ENCODE data around the gene REXO2. TPM values are rescaled to one million over a fixed set of nuclear protein-coding genes. Genes with fewer than 3 reads are reported as not detected.

Gene REXO2
- polyA plus RNA-seq, 12 donors = 42.4 to 90.9 (median 61.8) TPM; not detected in 1

Other genes starting within 250 kb of the REXO2 start
- 10 to 100 TPM in 11 of 12 donors, not detected in 1; 16.8 to 96.1 (median 45.8) TPM for gene NNMT, start 143.1 kb upstream of the REXO2 start, polyA plus RNA-seq (ENCODE audit: insufficient read length in 12 of 12)
- gene C11orf71, start 39.0 kb upstream of the REXO2 start, polyA plus RNA-seq (ENCODE audit: insufficient read length in 12 of 12) = 10 to 100 TPM in 5 of 12 donors, 1 to 10 TPM in 6, not detected in 1; 8.1 to 14.5 (median 9.4) TPM
- gene RBM7, start 38.8 kb upstream of the REXO2 start, polyA plus RNA-seq (ENCODE audit: insufficient read length in 12 of 12) = 10 to 100 TPM in 11 of 12 donors, not detected in 1; 23.7 to 50.0 (median 32.4) TPM
- gene NXPE1, start 120.4 kb downstream of the REXO2 start, polyA plus RNA-seq (ENCODE audit: insufficient read length in 12 of 12) = 1 to 10 TPM in 1 of 12 donors, under 1 TPM in 1, not detected in 10; 0.12 to 8.8 TPM
- gene NXPE4, start 156.3 kb downstream of the REXO2 start, polyA plus RNA-seq (ENCODE audit: insufficient read length in 12 of 12) = under 1 TPM in 1 of 12 donors, not detected in 11; 0.09 TPM
- gene NXPE2, start 239.1 kb downstream of the REXO2 start, polyA plus RNA-seq (ENCODE audit: insufficient read length in 12 of 12) = under 1 TPM in 7 of 12 donors, not detected in 5; 0.09 to 0.32 (median 0.22) TPM

All from muscle of arm (tissue), 12 donors.